GM21717 (cell line): Measurements from ENCODE around the gene PAF1.
"Not testable (repeated sequence)": the region's sequence is repeated elsewhere in the genome, so short reads cannot be mapped to it uniquely, and the experiment has no call there.

Experiments
- ATAC-seq: cut with Tn5 transposase; IDR thresholded peaks from one replicate; pipeline ENCODE4 v1.9.1; 2021; ENCODE audit warnings: mild to moderate bottlenecking, moderate library complexity; ENCODE audit not compliant: unreplicated experiment

PAF1 gene

GRCh38 chr19:39384839-39385568 is 5.9 kb downstream of the PAF1 start:
- ATAC-seq: no peak

- ATAC-seq: no peak
Observed at GRCh38 chr19:39382991-39383828, 7.7 kb downstream of the PAF1 start.

GRCh38 chr19:39381910-39382611 is 8.8 kb downstream of the PAF1 start:
- no peak for ATAC-seq

- ATAC-seq: no peak
Observed at GRCh38 chr19:39380521-39381502, 10.1 kb downstream of the PAF1 start.

GRCh38 chr19:39379865-39380396 is 11.0 kb downstream of the PAF1 start:
- no peak for ATAC-seq

- not testable (repeated sequence) for ATAC-seq
Observed at GRCh38 chr19:39379366-39379765, 11.5 kb downstream of the PAF1 start.

- ATAC-seq: no peak
Observed at GRCh38 chr19:39377373-39378362, 13.2 kb downstream of the PAF1 start.

- no peak for ATAC-seq
Observed at GRCh38 chr19:39375929-39376328, 15.0 kb downstream of the PAF1 start.

- no peak for ATAC-seq
Observed at GRCh38 chr19:39372941-39373340, 18.0 kb downstream of the PAF1 start.

GRCh38 chr19:39372047-39372802 is 18.7 kb downstream of the PAF1 start:
- no peak for ATAC-seq

- ATAC-seq: no peak
Observed at GRCh38 chr19:39370735-39371134, 20.2 kb downstream of the PAF1 start.

- no peak for ATAC-seq
Observed at GRCh38 chr19:39369200-39369599, 21.7 kb downstream of the PAF1 start.

GRCh38 chr19:39365531-39365930 is 25.4 kb downstream of the PAF1 start:
- ATAC-seq: no peak

GRCh38 chr19:39363901-39364457 is 26.9 kb downstream of the PAF1 start:
- no peak for ATAC-seq

GRCh38 chr19:39362682-39363657 is 27.9 kb downstream of the PAF1 start:
- ATAC-seq: no peak

GRCh38 chr19:39360599-39360998 is 30.3 kb downstream of the PAF1 start:
- ATAC-seq: no peak

- no peak for ATAC-seq
Observed at GRCh38 chr19:39359026-39359425, 31.9 kb downstream of the PAF1 start.
